PC-9 (cell line): Measurements from ENCODE around the gene UGT1A5. TPM values are rescaled to one million over a fixed set of nuclear protein-coding genes. Genes with fewer than 3 reads are reported as not detected.
"Not testable (repeated sequence)": the region's sequence is repeated elsewhere in the genome, so short reads cannot be mapped to it uniquely, and the experiment has no call there.

Experiments used
- BruUV-seq: library from RNA; stranded (reverse); fragments of 400-500 nt; replicated peaks from 2 replicates; lab custom pipeline; 2021; lab: Mats Ljungman, UMichigan
- CTCF ChIA-PET: fragments of 300-600 bp; sonication (Branson Sonifier 250); formaldehyde crosslinking; loops from one replicate; lab custom pipeline; 2022; ENCODE audit warnings: antibody characterized with exemption; lab: Charles Lee
- POLR2A ChIA-PET: fragments of 300-600 bp; sonication (Branson Sonifier 250); formaldehyde crosslinking; loops from one replicate; lab custom pipeline; 2022; ENCODE audit warnings: antibody characterized with exemption; ENCODE audit not compliant: unreplicated experiment; lab: Charles Lee
- DNase-seq, 2 experiments: peaks; one replicate each; pipeline versions ENCODE4 v3.0.0 to v3.0.0-alpha.2; 2015 to 2022; ENCODE audit warnings: mixed read lengths in 1 of 2
- H2AFZ ChIP-seq: fragments of 200-600 bp; sonication (generic); 2 replicates; pipeline ENCODE4 v1.8.1; 2017; ENCODE audit warnings: antibody characterized with exemption
- H3F3A ChIP-seq: fragments of 200-600 bp; sonication (generic); 2 replicates; pipeline ENCODE4 v1.8.1; 2017; ENCODE audit warnings: antibody characterized with exemption, mild to moderate bottlenecking, low read depth; ENCODE audit not compliant: insufficient read depth
- H3K27ac ChIP-seq: fragments of 200-600 bp; sonication (generic); 2 replicates; pipeline ENCODE4 v1.6.1; 2016; ENCODE audit warnings: mixed run types
- H3K27me3 ChIP-seq: fragments of 200-600 bp; sonication (generic); 2 replicates; pipeline ENCODE4 v1.6.1; 2016; ENCODE audit warnings: low read depth, mixed run types; ENCODE audit not compliant: insufficient read depth
- H3K36me3 ChIP-seq: fragments of 200-600 bp; sonication (generic); 2 replicates; pipeline ENCODE4 v1.6.1; 2016; ENCODE audit warnings: low read depth, mixed run types
- H3K4me1 ChIP-seq: fragments of 200-600 bp; sonication (generic); replicated peaks from 2 replicates; pipeline ENCODE4 v1.6.1; 2016; ENCODE audit warnings: mixed run types; ENCODE audit not compliant: insufficient read depth
- H3K4me2 ChIP-seq: fragments of 200-600 bp; sonication (generic); 2 replicates; pipeline ENCODE4 v1.6.1; 2017; ENCODE audit warnings: mixed run types
- H3K4me3 ChIP-seq: fragments of 200-600 bp; sonication (generic); 2 replicates; pipeline ENCODE4 v1.6.1; 2016; ENCODE audit warnings: mixed run types
- H3K79me2 ChIP-seq: fragments of 200-600 bp; sonication (generic); 2 replicates; pipeline ENCODE4 v1.6.1; 2017; ENCODE audit warnings: low read depth, mixed run types
- H3K9me2 ChIP-seq: fragments of 200-600 bp; sonication (generic); 2 replicates; pipeline ENCODE4 v1.8.1; 2017; ENCODE audit warnings: mild to moderate bottlenecking; ENCODE audit not compliant: insufficient read depth
- H3K9me3 ChIP-seq: fragments of 200-600 bp; sonication (generic); 2 replicates; pipeline ENCODE4 v1.8.1; 2016; ENCODE audit warnings: low read depth; ENCODE audit not compliant: insufficient read depth
- H4K20me1 ChIP-seq: fragments of 200-600 bp; sonication (generic); 2 replicates; pipeline ENCODE4 v1.8.1; 2017; ENCODE audit not compliant: insufficient read depth
- EZH2 ChIP-seq: fragments of 200-600 bp; sonication (generic); IDR thresholded peaks from 2 replicates; pipeline ENCODE4 v1.8.0; 2017; ENCODE audit warnings: antibody characterized with exemption, low read depth
- intact Hi-C: fragments of 100-400 bp; cut with micrococcal nuclease; formaldehyde crosslinking; loops from one replicate; pipeline ENCODE4 v1.10.0; 2022; ENCODE audit not compliant: unreplicated experiment
- total RNA-seq: library from RNA; stranded (reverse); gene quantifications from 2 replicates; pipeline ENCODE4 v1.2.3, GENCODE V29; 2021
- TF ChIP-seq, protein P1 (sequence below): fragments of 200-600 bp; sonication (generic); conservative IDR thresholded peaks from 2 replicates; pipeline ENCODE4 v1.6.1; 2017; ENCODE audit warnings: mixed run types, antibody characterized with exemption, mild to moderate bottlenecking, moderate library complexity

Gene UGT1A5
- total RNA-seq, 1 experiment from 2014 or later, result 71.3 TPM

- H3K27ac ChIP-seq, result peak overlapping the region; percentile 97
Observed at GRCh38 chr2:233698740-233699139, 14.0 kb upstream of the UGT1A5 start.

DNA sequence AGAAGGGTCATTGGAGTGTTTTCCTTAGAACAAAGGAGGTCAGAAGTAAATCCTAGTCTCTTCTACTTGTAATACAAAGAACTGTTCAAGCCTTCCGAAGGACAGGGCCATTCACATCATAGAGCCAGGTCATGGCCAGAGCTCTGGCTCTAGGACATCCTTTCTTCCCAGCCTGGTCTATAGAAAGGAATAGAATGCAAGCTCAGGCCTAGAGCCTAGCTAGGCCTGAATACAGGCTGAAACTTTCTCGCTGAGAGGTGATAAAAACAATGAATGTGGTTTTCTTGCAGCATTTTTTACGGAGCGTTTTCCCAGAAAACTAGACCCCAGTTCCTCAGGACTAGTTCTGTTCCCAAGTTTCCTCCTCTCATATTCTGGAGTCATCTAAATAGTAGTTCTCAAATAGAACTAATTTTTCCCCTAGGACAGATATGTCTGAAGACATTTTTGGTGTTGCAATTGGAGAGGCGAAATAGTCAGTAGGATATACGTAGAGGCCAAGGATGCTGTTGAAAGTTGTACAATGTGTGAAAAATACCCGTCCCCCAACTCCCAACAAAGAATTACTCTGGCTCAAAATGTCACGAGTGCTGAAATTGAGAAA, 13.2 kb upstream of the UGT1A5 start:
- DNase-seq, result peak in 1 of 2 experiments; percentile 73
- H3K4me3 ChIP-seq, result peak overlapping the region; percentile 69
- H2AFZ ChIP-seq, result no peak overlapping the region
- TSS peak; percentile 83 for BruUV-seq
- POLR2A ChIA-PET, result interaction anchor here (0.6 to 2.0 kb wide), 4 partner anchors 8 to 796 kb away, joined by 3 to 38 read pairs (median 3); partner anchors contain the start of gene USP40
- peaks cover 93% of the 10 kb centered on the region for H3F3A ChIP-seq
- TF ChIP-seq, protein P1, sequence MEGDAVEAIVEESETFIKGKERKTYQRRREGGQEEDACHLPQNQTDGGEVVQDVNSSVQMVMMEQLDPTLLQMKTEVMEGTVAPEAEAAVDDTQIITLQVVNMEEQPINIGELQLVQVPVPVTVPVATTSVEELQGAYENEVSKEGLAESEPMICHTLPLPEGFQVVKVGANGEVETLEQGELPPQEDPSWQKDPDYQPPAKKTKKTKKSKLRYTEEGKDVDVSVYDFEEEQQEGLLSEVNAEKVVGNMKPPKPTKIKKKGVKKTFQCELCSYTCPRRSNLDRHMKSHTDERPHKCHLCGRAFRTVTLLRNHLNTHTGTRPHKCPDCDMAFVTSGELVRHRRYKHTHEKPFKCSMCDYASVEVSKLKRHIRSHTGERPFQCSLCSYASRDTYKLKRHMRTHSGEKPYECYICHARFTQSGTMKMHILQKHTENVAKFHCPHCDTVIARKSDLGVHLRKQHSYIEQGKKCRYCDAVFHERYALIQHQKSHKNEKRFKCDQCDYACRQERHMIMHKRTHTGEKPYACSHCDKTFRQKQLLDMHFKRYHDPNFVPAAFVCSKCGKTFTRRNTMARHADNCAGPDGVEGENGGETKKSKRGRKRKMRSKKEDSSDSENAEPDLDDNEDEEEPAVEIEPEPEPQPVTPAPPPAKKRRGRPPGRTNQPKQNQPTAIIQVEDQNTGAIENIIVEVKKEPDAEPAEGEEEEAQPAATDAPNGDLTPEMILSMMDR, result no peak
- TF ChIP-seq EZH2, result no peak
- intact Hi-C loops, result loop anchor here (10.0 kb wide), 3 partner anchors 545 to 1285 kb away; no protein-coding TSS in a partner anchor
- H3K27me3 ChIP-seq, result no peaks in the 10 kb centered on the region
- peak overlapping the region; percentile 97 for H3K27ac ChIP-seq
- H4K20me1 ChIP-seq, result no peaks in the 10 kb centered on the region
- no peaks in the 10 kb centered on the region for H3K9me2 ChIP-seq
- H3K36me3 ChIP-seq, result peaks cover 79% of the 10 kb centered on the region
- no peaks in the 10 kb centered on the region for H3K9me3 ChIP-seq
- peak overlapping the region; percentile 96 for H3K4me2 ChIP-seq
- peaks cover 96% of the 10 kb centered on the region for H3K79me2 ChIP-seq
- peaks cover 86% of the 10 kb centered on the region for H3K4me1 ChIP-seq
- CTCF ChIA-PET, result interaction anchor here (0.6 kb wide), 1 partner anchor 211 kb away, joined by 4 read pairs; no protein-coding TSS in a partner anchor

More at GRCh38 chr2:233698740-233699139, 14.0 kb upstream of the UGT1A5 start:
- Histone ChIP-seq H4K20me1 (no peaks in the 10 kb centered on the region), H3K27me3 (no peaks in the 10 kb centered on the region), H3K79me2 (peaks cover 96% of the 10 kb centered on the region), H3F3A (peaks cover 93% of the 10 kb centered on the region), H3K9me3 (no peaks in the 10 kb centered on the region), H3K9me2 (no peaks in the 10 kb centered on the region), H3K4me1 (peaks cover 78% of the 10 kb centered on the region), H3K4me2 (peak overlapping the region; percentile 96), H3K36me3 (peaks cover 79% of the 10 kb centered on the region), H2AFZ (no peak overlapping the region), H3K4me3 (peak overlapping the region; percentile 69; the same call in 1 of the 2 replicates)
- peak; percentile 59 to 67 for DNase-seq
- TF ChIP-seq, protein P1, result no peak
- no peak for TF ChIP-seq EZH2
- intact Hi-C loops, result loop anchor here (10.0 kb wide), 2 partner anchors 546 to 726 kb away; no protein-coding TSS in a partner anchor
- BruUV-seq, result no TSS peak
- POLR2A ChIA-PET, result interaction anchor here (0.5 to 2.0 kb wide), 3 partner anchors 8 to 1352 kb away, joined by 3 to 38 read pairs (median 11); no protein-coding TSS in a partner anchor
- CTCF ChIA-PET, result no interaction called here

- Histone ChIP-seq H3K4me2 (peak overlapping the region; percentile 96), H3K9me2 (no peaks in the 10 kb centered on the region), H3K9me3 (no peaks in the 10 kb centered on the region), H3K79me2 (peaks cover 96% of the 10 kb centered on the region), H3K27me3 (no peaks in the 10 kb centered on the region), H3K4me3 (peak overlapping the region; percentile 69; the same call in 1 of the 2 replicates), H2AFZ (no peak overlapping the region), H3K27ac (peak overlapping the region; percentile 97), H4K20me1 (no peaks in the 10 kb centered on the region), H3K36me3 (peaks cover 79% of the 10 kb centered on the region), H3K4me1 (peaks cover 92% of the 10 kb centered on the region), H3F3A (peaks cover 93% of the 10 kb centered on the region)
- CTCF ChIA-PET, result no interaction called here
- POLR2A ChIA-PET, result interaction anchor here (0.6 to 2.0 kb wide), 5 partner anchors 9 to 133 kb away, joined by 3 to 38 read pairs (median 3); partner anchors contain the start of gene USP40
- peak; percentile 67 to 98 for DNase-seq
- intact Hi-C loops, result loop anchor here (10.0 kb wide), 1 partner anchor 1285 kb away; no protein-coding TSS in a partner anchor
- TF ChIP-seq, protein P1, result no peak
- no peak for TF ChIP-seq EZH2
- BruUV-seq, result no TSS peak
Observed at GRCh38 chr2:233700028-233700635, 12.6 kb upstream of the UGT1A5 start.

- POLR2A ChIA-PET, result interaction anchor here (0.6 to 2.0 kb wide), 3 partner anchors 10 to 117 kb away, joined by 3 to 38 read pairs (median 3); no protein-coding TSS in a partner anchor
- DNase-seq, H3K27me3 ChIP-seq, H3K4me2 ChIP-seq, H4K20me1 ChIP-seq, CTCF ChIA-PET, H3K9me2 ChIP-seq, H3K9me3 ChIP-seq, H2AFZ ChIP-seq, H3K4me3 ChIP-seq, BruUV-seq: not testable (repeated sequence)
- Histone ChIP-seq H3K27ac (peak overlapping the region; percentile 97), H3F3A (peaks cover 93% of the 10 kb centered on the region), H3K4me1 (peaks cover 93% of the 10 kb centered on the region), H3K36me3 (peaks cover 79% of the 10 kb centered on the region), H3K79me2 (peaks cover 96% of the 10 kb centered on the region)
- intact Hi-C loops, result loop anchor here (10.0 kb wide), 1 partner anchor 1284 kb away; no protein-coding TSS in a partner anchor
Observed at GRCh38 chr2:233700842-233701241, 11.9 kb upstream of the UGT1A5 start.
